Stimulated activated CD4-positive, alpha-beta T cell treated with anti-CD3 and anti-CD28 coated beads, TNF-alpha, amount 100 ng/mL, for 48 hours (primary cell): Measurements from ENCODE around the gene FAT1.

Experiments used
- DNase-seq, 3 donors: peaks; one replicate each; pipeline ENCODE4 v3.0.0-alpha.2; 2020; ENCODE audit warnings: low read depth in 3 of 3

FAT1 gene

DNA sequence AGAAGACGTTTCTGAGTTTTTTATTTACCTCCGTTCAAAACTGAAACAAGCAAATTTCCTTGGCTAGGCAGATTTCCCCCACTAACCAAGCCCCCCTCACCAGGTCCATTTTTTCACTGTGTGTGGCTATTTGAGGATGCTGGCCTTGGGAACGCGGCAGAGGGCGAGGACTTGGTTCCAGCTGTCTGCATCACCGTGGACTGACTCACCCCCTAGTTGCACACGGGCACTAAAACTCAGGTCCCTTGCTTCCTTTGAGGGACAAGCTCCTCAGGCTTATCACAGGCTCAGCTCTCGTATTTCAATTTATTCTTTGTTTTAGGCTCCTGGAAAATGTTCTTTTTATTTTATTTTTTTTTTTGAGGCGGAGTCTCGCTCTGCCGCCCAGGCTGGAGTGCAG lies 159.9 kb downstream of the FAT1 start:
- DNase-seq: no peak

GRCh38 chr4:186561748-186562147 lies 161.9 kb downstream of the FAT1 start:
- no peak for DNase-seq

GRCh38 chr4:186560647-186561046 lies 163.0 kb downstream of the FAT1 start:
- DNase-seq: no peak

GRCh38 chr4:186557486-186557885 lies 166.2 kb downstream of the FAT1 start:
- no peak for DNase-seq

DNA sequence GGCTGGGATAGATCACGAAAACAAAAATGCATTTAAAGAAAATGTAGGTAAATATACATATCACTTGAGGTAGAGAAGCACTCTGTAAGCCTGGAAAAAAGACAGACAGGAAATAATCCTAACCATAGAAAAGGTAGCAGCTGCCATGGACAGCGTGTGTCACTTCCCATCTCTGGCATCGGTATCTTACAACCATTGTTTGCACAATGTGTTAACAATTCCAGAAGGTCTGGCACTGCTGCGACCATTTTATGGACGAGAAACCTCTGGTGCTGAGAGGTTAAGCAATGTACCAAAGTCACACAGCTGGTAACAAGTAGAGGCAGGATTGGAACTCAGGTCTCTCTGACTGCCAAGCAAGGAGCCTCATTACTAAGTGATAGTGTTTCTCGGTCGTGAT lies 166.6 kb downstream of the FAT1 start:
- no peak for DNase-seq

GRCh38 chr4:186554914-186555827 lies 168.5 kb downstream of the FAT1 start, which contains the start of gene MTNR1A:
TSS of gene MTNR1A (minus strand) at chr4:186555567. CDS start at chr4:186555365, 202 bp downstream.
- DNase-seq: no peak

DNA sequence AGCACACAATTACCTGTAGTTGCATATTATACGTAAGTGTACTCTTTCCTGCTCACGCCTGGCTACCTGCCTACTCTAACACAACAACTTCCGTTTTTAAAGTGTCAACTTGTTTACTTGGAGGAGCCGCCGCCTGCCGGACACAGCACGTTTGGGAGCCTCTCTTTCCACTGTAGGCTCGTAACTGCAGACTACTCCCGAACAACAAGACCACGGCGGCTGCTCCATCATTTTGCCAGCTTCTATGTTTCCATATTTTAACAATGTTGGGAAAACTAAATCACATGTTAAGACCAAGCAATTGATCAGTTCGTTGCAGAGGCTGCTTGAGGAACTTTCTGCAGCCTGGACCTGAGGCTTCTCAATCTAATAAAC lies 169.1 kb downstream of the FAT1 start:
- no peak for DNase-seq

DNA sequence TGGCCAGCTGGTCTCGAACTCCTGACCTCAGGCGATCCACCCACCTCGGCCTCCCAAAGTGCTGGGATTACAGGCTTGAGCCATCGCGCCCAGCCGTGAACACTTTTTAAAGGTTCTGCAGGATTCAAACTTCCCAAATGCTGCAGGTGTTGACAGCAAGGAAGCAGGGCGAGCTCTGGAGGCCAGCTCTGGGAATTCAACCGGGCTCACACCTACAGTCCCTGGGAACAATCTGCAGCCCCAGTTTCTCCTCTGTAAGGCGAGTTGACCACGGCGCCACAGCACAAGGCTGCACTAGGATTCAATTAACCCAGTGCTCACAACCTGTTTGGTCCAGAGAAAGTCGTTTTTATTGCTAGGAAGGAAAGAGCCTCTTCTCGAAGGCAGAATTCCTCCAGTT lies 169.9 kb downstream of the FAT1 start:
- no peak for DNase-seq

- DNase-seq: no peak
Observed at GRCh38 chr4:186551849-186552248, 171.8 kb downstream of the FAT1 start.

- DNase-seq: no peak
Observed at GRCh38 chr4:186545436-186545835, 178.2 kb downstream of the FAT1 start.

DNA sequence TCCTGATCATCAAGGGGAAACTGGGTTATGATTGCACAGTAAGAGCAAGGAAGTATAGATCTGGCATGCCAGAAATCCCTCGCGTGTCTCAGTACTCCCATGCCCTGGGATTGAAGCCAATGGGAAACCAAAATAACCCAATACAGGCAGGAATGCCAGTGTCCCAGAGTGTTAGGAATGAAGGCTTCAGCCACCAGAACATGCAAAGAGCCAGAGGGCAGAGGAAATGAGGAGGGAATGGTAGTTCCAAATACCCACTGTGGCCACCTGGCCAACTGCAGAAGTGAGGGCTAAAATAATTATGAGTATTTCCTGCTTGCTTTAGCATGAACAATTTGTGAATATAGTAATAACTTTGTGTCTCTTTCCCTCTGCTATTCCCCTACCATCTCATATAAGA lies 180.4 kb downstream of the FAT1 start:
- no peak for DNase-seq

- DNase-seq: no peak
Observed at GRCh38 chr4:186541801-186542200, 181.9 kb downstream of the FAT1 start.

GRCh38 chr4:186537843-186538521 lies 185.7 kb downstream of the FAT1 start:
- DNase-seq: no peak
